GM21447 (cell line): ENCODE data around the gene IL22RA2.
A peak's percentile ranks its signal among the peaks of the same experiment; 100 is the strongest.
"Not testable (repeated sequence)": the region's sequence is repeated elsewhere in the genome, so short reads cannot be mapped to it uniquely, and the experiment has no call there.

Experiments
- ATAC-seq: cut with Tn5 transposase; IDR thresholded peaks from one replicate; pipeline ENCODE4 v1.9.1; 2021; ENCODE audit not compliant: unreplicated experiment

IL22RA2 gene

GRCh38 chr6:137126875-137127485, 46.5 kb downstream of the IL22RA2 start:
- ATAC-seq: no peak

GRCh38 chr6:137123078-137123477, 50.4 kb downstream of the IL22RA2 start:
- no peak for ATAC-seq

GRCh38 chr6:137122612-137123011, 50.8 kb downstream of the IL22RA2 start:
- peak; percentile 51 for ATAC-seq

GRCh38 chr6:137121401-137121997, 51.9 kb downstream of the IL22RA2 start:
- ATAC-seq: peak; percentile 52

- ATAC-seq: no peak
These were observed 52.7 kb downstream of the IL22RA2 start for GRCh38 chr6:137120748-137121147.

- ATAC-seq: no peak
These were observed 54.0 kb downstream of the IL22RA2 start for GRCh38 chr6:137119196-137120104.

GRCh38 chr6:137117581-137117980, 55.9 kb downstream of the IL22RA2 start:
- ATAC-seq: no peak

- ATAC-seq: no peak
These were observed 56.6 kb downstream of the IL22RA2 start for GRCh38 chr6:137116807-137117206.

GRCh38 chr6:137115658-137116057, 57.8 kb downstream of the IL22RA2 start:
- ATAC-seq: no peak

- no peak for ATAC-seq
These were observed 61.4 kb downstream of the IL22RA2 start for GRCh38 chr6:137112067-137112355.

- ATAC-seq: no peak
These were observed 62.0 kb downstream of the IL22RA2 start for GRCh38 chr6:137111296-137112066.

GRCh38 chr6:137107767-137108105, 65.7 kb downstream of the IL22RA2 start:
- ATAC-seq: no peak

- ATAC-seq: not testable (repeated sequence)
These were observed 66.2 kb downstream of the IL22RA2 start for GRCh38 chr6:137107047-137107766.

- ATAC-seq: no peak
These were observed 67.3 kb downstream of the IL22RA2 start for GRCh38 chr6:137106183-137106582.

- no peak for ATAC-seq
These were observed 68.1 kb downstream of the IL22RA2 start for GRCh38 chr6:137105375-137105774.

- no peak for ATAC-seq
These were observed 68.5 kb downstream of the IL22RA2 start for GRCh38 chr6:137104926-137105325.

GRCh38 chr6:137102851-137103492, 70.5 kb downstream of the IL22RA2 start:
- ATAC-seq: peak; percentile 83

- peak; percentile 28 for ATAC-seq
These were observed 71.2 kb downstream of the IL22RA2 start for GRCh38 chr6:137102050-137102848.

GRCh38 chr6:137099689-137100403, 73.6 kb downstream of the IL22RA2 start:
- no peak for ATAC-seq
